ENCODE data around the gene NXPE4.
"Not testable (repeated sequence)": the region's sequence is repeated elsewhere in the genome, so short reads cannot be mapped to it uniquely, and the experiment has no call there.

The NXPE4 gene

DNA sequence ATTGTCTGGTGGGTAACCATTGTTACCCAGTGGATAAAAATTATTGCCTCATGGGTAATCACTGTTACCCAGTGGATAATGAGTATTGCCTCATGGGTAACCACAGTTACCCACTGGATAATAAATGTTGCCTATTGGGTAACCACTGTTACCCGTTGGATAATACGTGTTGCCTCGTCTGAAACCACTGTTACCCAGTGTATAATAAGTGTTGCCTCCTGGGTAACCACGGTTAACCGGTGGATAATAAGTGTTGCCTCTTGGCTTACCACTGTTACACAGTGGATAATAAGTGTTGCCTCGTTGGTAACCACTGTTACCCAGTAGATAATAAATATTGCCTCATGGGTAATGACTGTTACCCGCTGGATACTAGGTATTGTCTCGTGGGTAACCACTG lies 20.9 kb upstream of the NXPE4 start:
- TF ChIP-seq MYC (IDR thresholded peaks at IDR 0.05; ENCODE audit: low read depth, low read length) (no peak), POLR2A (IDR thresholded peaks at IDR 0.05; ENCODE audit: extremely low read depth, insufficient read length) (no peak)
- TF ChIP-seq, protein P1, sequence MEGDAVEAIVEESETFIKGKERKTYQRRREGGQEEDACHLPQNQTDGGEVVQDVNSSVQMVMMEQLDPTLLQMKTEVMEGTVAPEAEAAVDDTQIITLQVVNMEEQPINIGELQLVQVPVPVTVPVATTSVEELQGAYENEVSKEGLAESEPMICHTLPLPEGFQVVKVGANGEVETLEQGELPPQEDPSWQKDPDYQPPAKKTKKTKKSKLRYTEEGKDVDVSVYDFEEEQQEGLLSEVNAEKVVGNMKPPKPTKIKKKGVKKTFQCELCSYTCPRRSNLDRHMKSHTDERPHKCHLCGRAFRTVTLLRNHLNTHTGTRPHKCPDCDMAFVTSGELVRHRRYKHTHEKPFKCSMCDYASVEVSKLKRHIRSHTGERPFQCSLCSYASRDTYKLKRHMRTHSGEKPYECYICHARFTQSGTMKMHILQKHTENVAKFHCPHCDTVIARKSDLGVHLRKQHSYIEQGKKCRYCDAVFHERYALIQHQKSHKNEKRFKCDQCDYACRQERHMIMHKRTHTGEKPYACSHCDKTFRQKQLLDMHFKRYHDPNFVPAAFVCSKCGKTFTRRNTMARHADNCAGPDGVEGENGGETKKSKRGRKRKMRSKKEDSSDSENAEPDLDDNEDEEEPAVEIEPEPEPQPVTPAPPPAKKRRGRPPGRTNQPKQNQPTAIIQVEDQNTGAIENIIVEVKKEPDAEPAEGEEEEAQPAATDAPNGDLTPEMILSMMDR (IDR thresholded peaks at IDR 0.05; ENCODE audit: low read depth, low read length) = no peak
- TF ChIP-seq, protein P2, sequence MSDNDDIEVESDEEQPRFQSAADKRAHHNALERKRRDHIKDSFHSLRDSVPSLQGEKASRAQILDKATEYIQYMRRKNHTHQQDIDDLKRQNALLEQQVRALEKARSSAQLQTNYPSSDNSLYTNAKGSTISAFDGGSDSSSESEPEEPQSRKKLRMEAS (IDR thresholded peaks at IDR 0.05; ENCODE audit: low read depth, low read length) = no peak
- no peak for DNase-seq (ENCODE audit: low read depth)
- no peak overlapping the region for H3K4me3 ChIP-seq (ENCODE audit: low read depth, low read length)

DNA sequence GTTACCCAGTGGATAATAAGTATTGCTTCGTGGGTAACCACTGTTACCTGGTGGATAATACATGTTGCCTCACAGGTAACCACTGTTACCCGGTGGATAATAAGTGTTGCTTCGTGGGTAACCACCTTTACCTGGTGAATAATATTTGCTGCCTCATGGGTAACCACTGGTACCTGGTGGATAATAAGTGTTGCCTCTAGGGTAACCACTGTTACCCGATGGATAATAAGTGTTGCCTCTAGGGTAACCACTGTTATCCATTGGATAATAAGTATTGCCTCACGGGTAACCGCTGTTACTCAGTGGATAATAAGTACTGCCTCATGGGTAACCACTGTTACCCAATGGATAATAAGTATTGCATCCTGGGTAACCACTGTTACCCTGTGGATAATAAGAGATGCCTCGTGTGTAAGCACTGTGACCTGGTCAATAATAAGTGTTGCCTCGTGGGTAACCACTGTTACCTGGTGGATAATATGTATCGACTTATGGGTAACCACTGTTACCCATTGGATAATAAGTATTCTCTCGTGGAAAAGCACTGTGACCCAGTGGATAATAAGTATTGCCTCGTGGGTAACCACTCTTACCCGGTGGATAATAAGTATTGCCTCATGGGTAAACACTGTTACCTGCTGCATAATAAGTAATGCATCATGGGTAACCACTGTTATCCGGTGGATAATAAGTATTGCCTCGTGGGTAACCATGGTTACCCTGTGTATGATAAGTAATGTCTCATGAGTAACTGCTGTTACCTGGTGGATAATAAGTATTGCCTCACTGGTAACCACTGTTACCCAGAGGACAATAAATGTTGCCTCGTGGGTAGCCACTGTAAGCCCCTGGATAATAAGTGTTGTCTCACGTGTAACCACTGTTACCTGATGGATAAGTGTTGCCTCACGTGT lies 20.1 kb upstream of the NXPE4 start:
- no peak for DNase-seq (ENCODE audit: low read depth)
- TF ChIP-seq POLR2A (IDR thresholded peaks at IDR 0.05; ENCODE audit: extremely low read depth, insufficient read length) (no peak), MYC (IDR thresholded peaks at IDR 0.05; ENCODE audit: low read depth, low read length) (no peak)
- TF ChIP-seq, protein P1 (IDR thresholded peaks at IDR 0.05; ENCODE audit: low read depth, low read length) = no peak
- TF ChIP-seq, protein P2 (IDR thresholded peaks at IDR 0.05; ENCODE audit: low read depth, low read length) = no peak
- H3K4me3 ChIP-seq (ENCODE audit: low read depth, low read length) = no peak overlapping the region

DNA sequence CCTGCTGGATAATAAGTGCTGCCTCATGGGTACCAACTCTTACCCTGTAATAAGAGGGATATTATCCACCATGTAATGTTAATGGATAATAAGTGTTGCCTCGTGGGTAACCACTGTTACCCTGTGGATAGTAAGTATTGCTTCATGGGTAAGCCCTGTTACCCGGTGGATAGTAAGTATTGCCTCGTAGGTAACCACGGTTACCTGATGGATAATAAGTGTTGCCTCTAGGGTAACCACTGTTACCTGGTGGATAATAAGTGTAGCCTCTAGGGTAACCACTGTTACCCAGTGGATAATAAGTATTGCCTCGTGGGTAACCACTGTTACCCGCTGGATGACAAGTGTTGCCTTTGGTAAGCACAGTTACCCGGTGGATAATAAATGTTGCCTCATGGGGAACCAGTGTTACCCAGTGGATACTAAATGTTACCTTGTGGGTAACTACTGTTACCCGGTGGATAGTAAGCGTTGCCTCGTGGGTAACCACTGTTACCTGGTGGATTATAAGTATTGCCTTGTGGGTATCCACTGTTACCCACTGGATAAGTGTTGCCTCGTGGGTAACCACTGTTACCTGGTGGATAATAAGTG lies 18.6 kb upstream of the NXPE4 start:
- no peak for TF ChIP-seq POLR2A (IDR thresholded peaks at IDR 0.05; ENCODE audit: extremely low read depth, insufficient read length)
- TF ChIP-seq, protein P1 (IDR thresholded peaks at IDR 0.05; ENCODE audit: low read depth, low read length) = no peak
- TF ChIP-seq MYC (IDR thresholded peaks at IDR 0.05; ENCODE audit: low read depth, low read length) = no peak
- TF ChIP-seq, protein P2 (IDR thresholded peaks at IDR 0.05; ENCODE audit: low read depth, low read length) = no peak
- no peak for DNase-seq (ENCODE audit: low read depth)

DNA sequence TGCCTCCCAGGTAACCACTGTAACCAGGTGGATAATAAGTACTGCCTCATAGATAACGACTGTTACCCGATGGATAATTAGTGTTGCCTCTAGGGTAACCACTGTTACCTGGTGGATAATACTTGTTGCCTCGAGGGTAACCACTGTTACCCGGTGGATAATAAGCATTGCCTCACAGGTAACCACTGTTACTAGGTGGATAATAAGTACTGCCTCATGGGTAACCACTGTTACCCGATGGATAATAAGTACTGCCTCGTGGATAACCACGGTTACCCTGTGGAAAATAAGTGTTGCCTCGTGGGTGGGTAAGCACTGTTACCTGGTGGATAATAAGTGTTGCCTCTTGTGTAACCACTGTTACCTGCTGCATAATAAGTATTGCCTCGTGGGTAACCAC lies 17.5 kb upstream of the NXPE4 start:
- DNase-seq (ENCODE audit: low read depth) = not testable (repeated sequence)

More for the DNA sequence above, 18.6 kb upstream of the NXPE4 start:
- H3K4me3 ChIP-seq (ENCODE audit: low read depth, low read length) = no peak overlapping the region

DNA sequence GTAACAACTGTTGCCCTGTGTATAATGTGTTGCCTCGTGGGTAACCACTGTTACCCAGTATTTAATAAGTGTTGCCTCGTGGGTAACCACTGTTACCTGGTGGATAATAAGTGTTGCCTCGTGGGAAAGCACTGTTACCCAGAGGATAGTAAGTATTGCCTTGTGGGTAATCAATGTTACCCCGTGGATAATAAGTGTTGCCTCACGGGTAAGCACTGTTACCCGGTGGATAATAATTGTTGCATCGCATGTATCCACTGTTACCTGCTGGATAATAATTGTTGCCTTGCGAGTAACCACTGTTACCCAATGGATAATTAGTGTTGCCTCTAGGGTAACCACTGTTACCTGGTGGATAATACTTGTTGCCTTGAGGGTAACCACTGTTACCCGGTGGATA lies 17.1 kb upstream of the NXPE4 start:
- no peak for DNase-seq (ENCODE audit: low read depth)
- TF ChIP-seq, protein P2 (IDR thresholded peaks at IDR 0.05; ENCODE audit: low read depth, low read length) = no peak
- TF ChIP-seq, protein P1 (IDR thresholded peaks at IDR 0.05; ENCODE audit: low read depth, low read length) = no peak
- TF ChIP-seq POLR2A (IDR thresholded peaks at IDR 0.05; ENCODE audit: extremely low read depth, insufficient read length) (no peak), MYC (IDR thresholded peaks at IDR 0.05; ENCODE audit: low read depth, low read length) (no peak)
- no peak overlapping the region for H3K4me3 ChIP-seq (ENCODE audit: low read depth, low read length)

More for the DNA sequence above, 17.5 kb upstream of the NXPE4 start:
- H3K4me3 ChIP-seq (ENCODE audit: low read depth, low read length) = not testable (repeated sequence)

DNA sequence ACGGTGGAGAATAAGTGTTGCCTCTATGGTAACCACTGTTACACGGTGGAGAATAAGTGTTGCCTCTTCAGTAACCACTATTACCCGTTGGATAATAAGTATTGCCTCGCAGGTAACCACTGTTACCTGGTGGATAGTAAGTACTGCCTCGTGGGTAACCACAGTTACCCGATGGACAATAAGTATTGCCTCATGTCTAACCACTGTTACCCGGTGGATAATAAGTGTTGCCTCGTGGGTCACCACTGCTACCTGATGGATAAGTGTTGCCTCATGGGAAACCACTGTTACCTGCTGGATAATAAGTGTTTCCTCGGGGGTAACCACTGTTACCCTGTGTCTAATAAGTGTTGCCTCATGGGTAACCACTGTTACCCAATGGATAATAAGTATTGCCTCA lies 16.6 kb upstream of the NXPE4 start:
- not testable (repeated sequence) for DNase-seq (ENCODE audit: low read depth)

More for the DNA sequence above, 16.6 kb upstream of the NXPE4 start:
- H3K4me3 ChIP-seq (ENCODE audit: low read depth, low read length) = not testable (repeated sequence)
